Activated B cell treated with CpG ODN at 0.5 μM for 24 hours (primary cell): ENCODE data around the gene ADCY2. TPM values are rescaled to one million over a fixed set of nuclear protein-coding genes. Genes with fewer than 3 reads are reported as not detected.

Experiments
- ATAC-seq: fragments of 200-7000 bp; cut with Tn5 transposase; one replicate; pipeline ENCODE4 v1.10.0; 2021; ENCODE audit warnings: low read depth, mild to moderate bottlenecking, moderate library complexity
- CTCF ChIA-PET: fragments of 350-600 bp; sonication (Branson Sonifier 250); formaldehyde crosslinking; loops from one replicate; lab custom pipeline; 2021; ENCODE audit warnings: antibody characterized with exemption; lab: Charles Lee
- POLR2A ChIA-PET: fragments of 350-600 bp; sonication (Branson Sonifier 250); formaldehyde crosslinking; loops from one replicate; lab custom pipeline; 2021; ENCODE audit warnings: antibody characterized with exemption; lab: Charles Lee
- DNase-seq: peaks from one replicate; pipeline ENCODE4 v3.0.0; 2022
- H3K27ac Mint-ChIP-seq: one replicate; pipeline ENCODE4 v1.8.0; 2020; ENCODE audit warnings: mixed read lengths
- H3K27me3 Mint-ChIP-seq: one replicate; pipeline ENCODE4 v1.8.0; 2021; ENCODE audit warnings: mixed read lengths
- H3K36me3 Mint-ChIP-seq: one replicate; pipeline ENCODE4 v1.8.0; 2021; ENCODE audit warnings: low read depth, mixed read lengths
- H3K4me1 Mint-ChIP-seq: one replicate; pipeline ENCODE4 v1.8.0; 2021; ENCODE audit warnings: mixed read lengths
- H3K4me3 Mint-ChIP-seq: one replicate; pipeline ENCODE4 v1.8.0; 2020; ENCODE audit warnings: mild to moderate bottlenecking, mixed read lengths
- H3K9me3 Mint-ChIP-seq: one replicate; pipeline ENCODE4 v1.8.0; 2020; ENCODE audit warnings: mixed read lengths
- CTCF ChIP-seq: fragments of 200-600 bp; IDR thresholded peaks from one replicate; pipeline ENCODE4 v1.8.0; 2022; ENCODE audit warnings: antibody characterized with exemption, mild to moderate bottlenecking
- intact Hi-C: fragments of 100-400 bp; cut with micrococcal nuclease; formaldehyde crosslinking; loops from one replicate; pipeline ENCODE4 v1.15.1; 2024
- total RNA-seq: library from RNA; stranded (reverse); gene quantifications from 2 replicates; pipeline ENCODE4 v1.2.3, GENCODE V29; 2022

Gene ADCY2
- total RNA-seq, 1 donor from 2014 or later, result not detected

- H3K27ac Mint-ChIP-seq, result no peak overlapping the region
- H3K36me3 Mint-ChIP-seq, result no peaks in the 10 kb centered on the region
- no peak overlapping the region for H3K4me3 Mint-ChIP-seq
- CTCF ChIA-PET, result no interaction called here
- no peaks in the 10 kb centered on the region for H3K4me1 Mint-ChIP-seq
- POLR2A ChIA-PET, result no interaction called here
- no peaks in the 10 kb centered on the region for H3K9me3 Mint-ChIP-seq
- DNase-seq, result no peak
- TF ChIP-seq CTCF, result no peak
- ATAC-seq, result no peak
- intact Hi-C loops, result no loop called here
- H3K27me3 Mint-ChIP-seq, result peaks cover 10% of the 10 kb centered on the region
Observed at GRCh38 chr5:7759257-7759871, 363.4 kb downstream of the ADCY2 start.

- Mint-ChIP-seq H3K27ac (no peak overlapping the region), H3K4me3 (no peak overlapping the region), H3K9me3 (no peaks in the 10 kb centered on the region), H3K36me3 (no peaks in the 10 kb centered on the region), H3K4me1 (no peaks in the 10 kb centered on the region), H3K27me3 (peaks cover 7% of the 10 kb centered on the region)
- DNase-seq, result no peak
- intact Hi-C loops, result no loop called here
- ChIA-PET CTCF (no interaction called here), POLR2A (no interaction called here)
- TF ChIP-seq CTCF, result no peak
- no peak for ATAC-seq
Observed at GRCh38 chr5:7759951-7760580, 364.1 kb downstream of the ADCY2 start.

- CTCF ChIA-PET, result no interaction called here
- no peaks in the 10 kb centered on the region for H3K9me3 Mint-ChIP-seq
- no peaks in the 10 kb centered on the region for H3K36me3 Mint-ChIP-seq
- intact Hi-C loops, result no loop called here
- H3K27me3 Mint-ChIP-seq, result peaks cover 11% of the 10 kb centered on the region
- ATAC-seq (no peak), DNase-seq (no peak)
- H3K27ac Mint-ChIP-seq, result no peak overlapping the region
- no peak overlapping the region for H3K4me3 Mint-ChIP-seq
- H3K4me1 Mint-ChIP-seq, result no peaks in the 10 kb centered on the region
- no peak for TF ChIP-seq CTCF
- POLR2A ChIA-PET, result no interaction called here
Observed at GRCh38 chr5:7762267-7762666, 366.3 kb downstream of the ADCY2 start.

GRCh38 chr5:7763621-7764072, 367.7 kb downstream of the ADCY2 start:
- no peak for DNase-seq
- Mint-ChIP-seq H3K36me3 (no peaks in the 10 kb centered on the region), H3K9me3 (no peaks in the 10 kb centered on the region), H3K27me3 (peaks cover 11% of the 10 kb centered on the region), H3K4me1 (no peaks in the 10 kb centered on the region), H3K27ac (no peak overlapping the region), H3K4me3 (no peak overlapping the region)
- ChIA-PET CTCF (no interaction called here), POLR2A (no interaction called here)
- TF ChIP-seq CTCF, result no peak
- intact Hi-C loops, result no loop called here
- ATAC-seq, result no peak

GRCh38 chr5:7764452-7764851, 368.5 kb downstream of the ADCY2 start:
- Mint-ChIP-seq H3K27me3 (peaks cover 11% of the 10 kb centered on the region), H3K4me3 (no peak overlapping the region), H3K36me3 (no peaks in the 10 kb centered on the region), H3K4me1 (no peaks in the 10 kb centered on the region), H3K9me3 (no peaks in the 10 kb centered on the region), H3K27ac (no peak overlapping the region)
- ChIA-PET POLR2A (no interaction called here), CTCF (no interaction called here)
- DNase-seq (no peak), ATAC-seq (no peak)
- intact Hi-C loops, result no loop called here
- TF ChIP-seq CTCF, result no peak
